ENCODE data around the gene MMP26. TPM values are rescaled to one million over a fixed set of nuclear protein-coding genes. Genes with fewer than 3 reads are reported as not detected.

MMP26 gene
- total and polyA plus RNA-seq, 2 donors (not counting 1 experiment from before 2014, with no cell fraction given) = not detected

DNA sequence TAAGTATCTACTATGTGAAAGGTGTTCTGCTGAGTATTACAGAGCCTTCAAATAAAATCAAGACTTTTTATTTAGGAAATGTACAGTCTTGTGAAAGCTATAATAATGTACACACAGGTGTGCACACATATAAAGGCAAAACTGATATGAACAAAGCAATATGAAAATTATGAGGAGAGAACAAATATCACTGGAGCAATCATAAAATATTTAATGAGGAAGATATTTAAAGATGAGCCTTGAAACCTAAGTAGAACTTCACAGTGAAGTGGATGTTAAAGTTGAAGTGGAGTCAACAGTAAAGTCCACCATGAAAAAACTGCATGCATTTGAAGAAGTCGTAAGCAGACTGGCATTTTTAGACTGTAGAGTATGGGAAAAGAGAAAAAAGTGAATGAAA, 46.6 kb downstream of the MMP26 start:
- Histone ChIP-seq H3K4me3 (replicated peaks in 1 of 4; ENCODE audit: control extremely low read depth in 1 of 4, insufficient read depth in 1 of 4, low read depth in 3 of 4, low read length in 4 of 4) (no peak overlapping the region), H3K9ac (ENCODE audit: insufficient read depth, low read length) (no peak overlapping the region), H4K20me1 (ENCODE audit: control insufficient read depth, extremely low read depth, insufficient read depth, low read length) (no peaks in the 10 kb centered on the region), H3K9me3 (ENCODE audit: control insufficient read depth, insufficient read depth, low read depth, low read length) (no peaks in the 10 kb centered on the region), H3K36me3 (ENCODE audit: control insufficient read depth, insufficient read depth, low read length) (no peaks in the 10 kb centered on the region), H3K79me2 (ENCODE audit: control insufficient read depth, insufficient read depth, low read length) (no peaks in the 10 kb centered on the region), H3K4me2 (ENCODE audit: extremely low read depth, insufficient read depth, low read length) (no peak overlapping the region), H3K4me1 (ENCODE audit: control insufficient read depth, extremely low read depth, insufficient read depth, low read length) (no peaks in the 10 kb centered on the region), H2AFZ (ENCODE audit: low read length) (no peak overlapping the region), H3K27me3 (ENCODE audit: control insufficient read depth, insufficient read depth, low read length) (no peaks in the 10 kb centered on the region), H3K27ac (ENCODE audit: insufficient read depth, low read length) (no peak overlapping the region)
- no peak for DNase-seq (ENCODE audit: low read depth in 2 of 2)
- TF ChIP-seq CTCF (conservative IDR thresholded peaks at IDR 0.05 in 1 of 2, IDR thresholded peaks at IDR 0.05 in 1 of 2; ENCODE audit: low read depth in 1 of 2, low read length in 2 of 2) (no peak), EZH2 (IDR thresholded peaks at IDR 0.05; ENCODE audit: low read length, missing control alignments) (no peak)

Other genes with a start within 250 kb of the MMP26 start
- gene OR52K1, start 222.1 kb upstream of the MMP26 start, total RNA-seq = not detected in 2 replicates
- gene OR52K1, start 222.1 kb upstream of the MMP26 start, polyA plus RNA-seq = not detected in 2 replicates
- gene OR52M1, start 159.6 kb upstream of the MMP26 start, total RNA-seq = not detected in 2 replicates
- not detected in 2 replicates for gene OR52M1, start 159.6 kb upstream of the MMP26 start, polyA plus RNA-seq
- gene OR52I2, start 123.0 kb upstream of the MMP26 start, total RNA-seq = not detected in 2 replicates
- gene OR52I2, start 123.0 kb upstream of the MMP26 start, polyA plus RNA-seq = not detected in 2 replicates
- gene OR52I1, start 110.7 kb upstream of the MMP26 start, total RNA-seq = not detected in 2 replicates
- gene OR52I1, start 110.7 kb upstream of the MMP26 start, polyA plus RNA-seq = not detected in 2 replicates
- gene TRIM68, start 96.6 kb upstream of the MMP26 start, total RNA-seq = 11.1 and 12.1 TPM in 2 replicates
- gene TRIM68, start 96.6 kb upstream of the MMP26 start, polyA plus RNA-seq = 6.5 and 6.6 TPM in 2 replicates
- gene OR51D1, start 67.3 kb upstream of the MMP26 start, total RNA-seq = not detected in 2 replicates
- gene OR51D1, start 67.3 kb upstream of the MMP26 start, polyA plus RNA-seq = not detected in 2 replicates
- not detected in 2 replicates for gene OR51E1, start 60.8 kb upstream of the MMP26 start, total RNA-seq
- not detected in 2 replicates for gene OR51E1, start 60.8 kb upstream of the MMP26 start, polyA plus RNA-seq
- not detected in 2 replicates for gene OR51E2, start 6.9 kb upstream of the MMP26 start, total RNA-seq
- 0.02 TPM in 1 of 2 replicates, not detected in the other for gene OR51E2, start 6.9 kb upstream of the MMP26 start, polyA plus RNA-seq
- not detected in 2 replicates for gene OR51F1, start 65.2 kb downstream of the MMP26 start, total RNA-seq
- not detected in 2 replicates for gene OR51F1, start 65.2 kb downstream of the MMP26 start, polyA plus RNA-seq
- gene OR52R1, start 99.6 kb downstream of the MMP26 start, total RNA-seq = not detected in 2 replicates
- not detected in 2 replicates for gene OR52R1, start 99.6 kb downstream of the MMP26 start, polyA plus RNA-seq
- not detected in 2 replicates for gene OR51F2, start 116.5 kb downstream of the MMP26 start, total RNA-seq
- not detected in 2 replicates for gene OR51F2, start 116.5 kb downstream of the MMP26 start, polyA plus RNA-seq
- not detected in 2 replicates for gene OR51S1, start 144.4 kb downstream of the MMP26 start, total RNA-seq
- not detected in 2 replicates for gene OR51S1, start 144.4 kb downstream of the MMP26 start, polyA plus RNA-seq
- not detected in 2 replicates for gene OR51T1, start 177.1 kb downstream of the MMP26 start, total RNA-seq
- gene OR51T1, start 177.1 kb downstream of the MMP26 start, polyA plus RNA-seq = not detected in 2 replicates
- not detected in 2 replicates for gene OR51A7, start 199.0 kb downstream of the MMP26 start, total RNA-seq
- not detected in 2 replicates for gene OR51A7, start 199.0 kb downstream of the MMP26 start, polyA plus RNA-seq
- gene OR51G2, start 214.6 kb downstream of the MMP26 start, total RNA-seq = not detected in 2 replicates
- gene OR51G2, start 214.6 kb downstream of the MMP26 start, polyA plus RNA-seq = not detected in 2 replicates
- not detected in 2 replicates for gene OR51G1, start 219.6 kb downstream of the MMP26 start, total RNA-seq
- gene OR51G1, start 219.6 kb downstream of the MMP26 start, polyA plus RNA-seq = not detected in 2 replicates
- not detected in 2 replicates for gene OR51A4, start 242.8 kb downstream of the MMP26 start, total RNA-seq
- gene OR51A4, start 242.8 kb downstream of the MMP26 start, polyA plus RNA-seq = not detected in 2 replicates

Data from fibroblast of lung (primary cell).